ENCODE results near the gene FBXO7.

GRCh38 chr22:32534252-32535235 is 59.9 kb downstream of the FBXO7 start:
- TF ChIP-seq, protein P1, sequence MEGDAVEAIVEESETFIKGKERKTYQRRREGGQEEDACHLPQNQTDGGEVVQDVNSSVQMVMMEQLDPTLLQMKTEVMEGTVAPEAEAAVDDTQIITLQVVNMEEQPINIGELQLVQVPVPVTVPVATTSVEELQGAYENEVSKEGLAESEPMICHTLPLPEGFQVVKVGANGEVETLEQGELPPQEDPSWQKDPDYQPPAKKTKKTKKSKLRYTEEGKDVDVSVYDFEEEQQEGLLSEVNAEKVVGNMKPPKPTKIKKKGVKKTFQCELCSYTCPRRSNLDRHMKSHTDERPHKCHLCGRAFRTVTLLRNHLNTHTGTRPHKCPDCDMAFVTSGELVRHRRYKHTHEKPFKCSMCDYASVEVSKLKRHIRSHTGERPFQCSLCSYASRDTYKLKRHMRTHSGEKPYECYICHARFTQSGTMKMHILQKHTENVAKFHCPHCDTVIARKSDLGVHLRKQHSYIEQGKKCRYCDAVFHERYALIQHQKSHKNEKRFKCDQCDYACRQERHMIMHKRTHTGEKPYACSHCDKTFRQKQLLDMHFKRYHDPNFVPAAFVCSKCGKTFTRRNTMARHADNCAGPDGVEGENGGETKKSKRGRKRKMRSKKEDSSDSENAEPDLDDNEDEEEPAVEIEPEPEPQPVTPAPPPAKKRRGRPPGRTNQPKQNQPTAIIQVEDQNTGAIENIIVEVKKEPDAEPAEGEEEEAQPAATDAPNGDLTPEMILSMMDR (IDR thresholded peaks at IDR 0.05; ENCODE audit: insufficient read depth, low read length, poor library complexity, severe bottlenecking) = no peak
- no peak for TF ChIP-seq EZH2phosphoT487 (conservative IDR thresholded peaks at IDR 0.05; ENCODE audit: low read length)
